HepG2 (cell line): ENCODE results near the gene PYGO2. TPM values are rescaled to one million over a fixed set of nuclear protein-coding genes. Genes with fewer than 3 reads are reported as not detected.

Experiments
- HCFC1 ChIP-seq: fragments of 150-350 bp; IDR thresholded peaks from 2 replicates; pipeline ENCODE4 v1.6.1; 2014; ENCODE audit warnings: low read depth, low read length
- KDM4B ChIP-seq: sonication (generic); formaldehyde crosslinking; IDR thresholded peaks from 2 replicates; pipeline ENCODE4 v1.4.0; 2020; ENCODE audit warnings: missing genetic modification reagents
- KLF15 ChIP-seq: sonication (generic); formaldehyde crosslinking; IDR thresholded peaks from 2 replicates; pipeline ENCODE4 v1.8.1; 2023; ENCODE audit warnings: borderline replicate concordance, mild to moderate bottlenecking, inconsistent platforms, missing genetic modification reagents, mixed read lengths
- MEF2D ChIP-seq: sonication (generic); formaldehyde crosslinking; IDR thresholded peaks from 2 replicates; pipeline ENCODE4 v1.5.1; 2020; ENCODE audit warnings: mild to moderate bottlenecking, missing genetic modification reagents
- PRPF4 ChIP-seq: fragments of 200-400 bp; formaldehyde crosslinking; IDR thresholded peaks from 2 replicates; pipeline ENCODE4 v1.6.1; 2016; ENCODE audit warnings: low read length, low read depth; ENCODE audit not compliant: poor library complexity, severe bottlenecking
- RELA ChIP-seq: sonication (generic); formaldehyde crosslinking; IDR thresholded peaks from 2 replicates; pipeline ENCODE4 v1.4.0; 2020; ENCODE audit warnings: missing genetic modification reagents
- ZNF205 ChIP-seq: IDR thresholded peaks from 2 replicates; pipeline ENCODE4 v1.6.1; 2018; ENCODE audit warnings: missing biosample characterization, missing genetic modification reagents
- ZNF230 ChIP-seq: sonication (generic); formaldehyde crosslinking; IDR thresholded peaks from 2 replicates; pipeline ENCODE4 v1.4.0; 2020; ENCODE audit warnings: mild to moderate bottlenecking, missing genetic modification reagents
- ZNF234 ChIP-seq: sonication (generic); formaldehyde crosslinking; conservative IDR thresholded peaks from 2 replicates; pipeline ENCODE4 v1.5.1; 2020; ENCODE audit warnings: mild to moderate bottlenecking, missing genetic modification reagents
- polyA plus RNA-seq, 8 experiments: library from polyadenylated mRNA; depleted of rRNA in 3 of 8; stranded (reverse) in 7 of 8; unstranded in 1 of 8; fragments of >200 nt; fragmentation: Illumina TruSeq in 4 of 8; extraction: Trizol in 4 of 8; gene quantifications; 2 replicates each; pipeline versions ENCODE4 v1.2.1 to v1.2.3, GENCODE V29; 2011 to 2016; ENCODE audit warnings: low read depth in 4 of 8, missing spikeins in 1 of 8, mixed read lengths in 1 of 8; ENCODE audit not compliant: insufficient read depth in 1 of 8
- total RNA-seq, 5 experiments: library from RNA; depleted of rRNA; stranded (reverse); fragments of >200 nt; fragmentation: Illumina TruSeq; extraction: Trizol; gene quantifications; 2 replicates each; pipeline ENCODE4 v1.2.3, GENCODE V29; 2016; ENCODE audit warnings: low read depth in 1 of 5
- TF ChIP-seq, protein P1 (sequence below): sonication (generic); formaldehyde crosslinking; IDR thresholded peaks from 2 replicates; pipeline ENCODE4 v1.5.0; 2020; ENCODE audit warnings: missing genetic modification reagents, mild to moderate bottlenecking, borderline replicate concordance
- TF ChIP-seq, protein P2 (sequence below): sonication (generic); formaldehyde crosslinking; IDR thresholded peaks from 2 replicates; pipeline ENCODE4 v1.4.0; 2020; ENCODE audit warnings: missing genetic modification reagents, borderline replicate concordance
- TF ChIP-seq, protein P3 (sequence below): sonication (generic); formaldehyde crosslinking; IDR thresholded peaks from 2 replicates; pipeline ENCODE4 v1.4.0; 2020; ENCODE audit warnings: missing genetic modification reagents
- TF ChIP-seq, protein P4 (sequence below), 2 experiments: sonication (generic) in 1 of 2; formaldehyde crosslinking in 1 of 2; IDR thresholded peaks; 2 replicates each; pipeline versions ENCODE4 v1.4.0 to v1.6.1; 2016 to 2020; ENCODE audit warnings: borderline replicate concordance in 1 of 2, low read depth in 1 of 2, mild to moderate bottlenecking in 1 of 2, missing genetic modification reagents in 1 of 2
- TF ChIP-seq, protein P5 (sequence below): sonication (generic); formaldehyde crosslinking; IDR thresholded peaks from 2 replicates; pipeline ENCODE4 v1.4.0; 2020; ENCODE audit warnings: missing genetic modification reagents, mild to moderate bottlenecking, borderline replicate concordance

The PYGO2 gene
- total and polyA plus RNA-seq, 2 of the 13 experiments (the other 11 are each of a cell fraction or from before 2014, with no cell fraction given): 20.3 to 21.8 TPM

DNA sequence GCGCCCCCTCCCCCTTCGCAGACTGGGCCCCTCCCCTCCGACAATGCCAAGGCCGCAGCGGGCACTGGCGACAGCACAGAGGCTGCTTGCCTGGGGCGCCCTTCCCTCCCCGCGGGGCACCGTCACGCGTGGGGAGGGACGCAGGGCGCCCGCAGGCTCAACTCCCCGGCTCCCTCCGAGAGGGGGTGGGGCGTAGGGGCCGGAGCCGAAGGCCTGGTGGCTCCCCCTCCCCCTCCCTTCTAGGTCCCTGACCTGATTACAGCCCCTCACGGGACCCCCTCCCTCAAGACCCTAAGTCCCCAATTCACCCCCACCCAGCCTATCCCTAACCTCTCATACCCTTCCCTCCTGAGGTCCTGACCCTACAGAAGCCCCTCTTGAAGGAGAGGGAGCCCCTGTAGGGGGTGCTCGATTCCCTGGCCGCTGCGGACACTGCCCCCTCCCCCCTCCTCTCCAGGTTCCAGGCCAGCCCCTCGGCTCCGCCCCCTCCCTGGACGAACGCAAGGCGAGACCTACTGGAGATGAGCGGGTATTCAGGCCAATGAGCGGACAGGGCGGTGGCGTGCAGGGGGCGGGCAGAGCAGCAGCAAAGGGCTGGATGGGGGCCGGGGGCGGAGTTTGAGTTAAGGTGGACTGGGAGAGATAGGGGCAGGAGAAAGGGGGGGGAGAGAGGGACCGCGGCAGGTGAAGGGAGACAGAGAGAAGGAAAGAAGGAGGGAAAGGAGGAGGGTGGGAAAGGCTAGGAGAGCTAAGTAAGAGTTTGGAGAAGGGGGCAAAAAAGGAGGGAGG, 40.3 kb upstream of the PYGO2 start (continued):
- TF ChIP-seq, protein P1, sequence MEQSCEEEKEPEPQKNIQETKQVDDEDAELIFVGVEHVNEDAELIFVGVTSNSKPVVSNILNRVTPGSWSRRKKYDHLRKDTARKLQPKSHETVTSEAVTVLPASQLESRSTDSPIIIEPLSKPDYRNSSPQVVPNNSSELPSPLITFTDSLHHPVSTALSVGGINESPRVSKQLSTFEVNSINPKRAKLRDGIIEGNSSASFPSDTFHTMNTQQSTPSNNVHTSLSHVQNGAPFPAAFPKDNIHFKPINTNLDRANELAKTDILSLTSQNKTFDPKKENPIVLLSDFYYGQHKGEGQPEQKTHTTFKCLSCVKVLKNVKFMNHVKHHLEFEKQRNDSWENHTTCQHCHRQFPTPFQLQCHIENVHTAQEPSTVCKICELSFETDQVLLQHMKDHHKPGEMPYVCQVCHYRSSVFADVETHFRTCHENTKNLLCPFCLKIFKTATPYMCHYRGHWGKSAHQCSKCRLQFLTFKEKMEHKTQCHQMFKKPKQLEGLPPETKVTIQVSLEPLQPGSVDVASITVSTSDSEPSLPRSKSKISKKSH (CRISPR knock-in tag): no peak
- TF ChIP-seq KDM4B: no peak
- TF ChIP-seq, protein P2, sequence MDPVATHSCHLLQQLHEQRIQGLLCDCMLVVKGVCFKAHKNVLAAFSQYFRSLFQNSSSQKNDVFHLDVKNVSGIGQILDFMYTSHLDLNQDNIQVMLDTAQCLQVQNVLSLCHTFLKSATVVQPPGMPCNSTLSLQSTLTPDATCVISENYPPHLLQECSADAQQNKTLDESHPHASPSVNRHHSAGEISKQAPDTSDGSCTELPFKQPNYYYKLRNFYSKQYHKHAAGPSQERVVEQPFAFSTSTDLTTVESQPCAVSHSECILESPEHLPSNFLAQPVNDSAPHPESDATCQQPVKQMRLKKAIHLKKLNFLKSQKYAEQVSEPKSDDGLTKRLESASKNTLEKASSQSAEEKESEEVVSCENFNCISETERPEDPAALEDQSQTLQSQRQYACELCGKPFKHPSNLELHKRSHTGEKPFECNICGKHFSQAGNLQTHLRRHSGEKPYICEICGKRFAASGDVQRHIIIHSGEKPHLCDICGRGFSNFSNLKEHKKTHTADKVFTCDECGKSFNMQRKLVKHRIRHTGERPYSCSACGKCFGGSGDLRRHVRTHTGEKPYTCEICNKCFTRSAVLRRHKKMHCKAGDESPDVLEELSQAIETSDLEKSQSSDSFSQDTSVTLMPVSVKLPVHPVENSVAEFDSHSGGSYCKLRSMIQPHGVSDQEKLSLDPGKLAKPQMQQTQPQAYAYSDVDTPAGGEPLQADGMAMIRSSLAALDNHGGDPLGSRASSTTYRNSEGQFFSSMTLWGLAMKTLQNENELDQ (CRISPR knock-in tag): no peak
- TF ChIP-seq KLF15 (CRISPR knock-in tag): no peak
- no peak for TF ChIP-seq ZNF205 (CRISPR knock-in tag)
- TF ChIP-seq HCFC1: no peak; the same call in 1 of the 2 replicates
- TF ChIP-seq, protein P3, sequence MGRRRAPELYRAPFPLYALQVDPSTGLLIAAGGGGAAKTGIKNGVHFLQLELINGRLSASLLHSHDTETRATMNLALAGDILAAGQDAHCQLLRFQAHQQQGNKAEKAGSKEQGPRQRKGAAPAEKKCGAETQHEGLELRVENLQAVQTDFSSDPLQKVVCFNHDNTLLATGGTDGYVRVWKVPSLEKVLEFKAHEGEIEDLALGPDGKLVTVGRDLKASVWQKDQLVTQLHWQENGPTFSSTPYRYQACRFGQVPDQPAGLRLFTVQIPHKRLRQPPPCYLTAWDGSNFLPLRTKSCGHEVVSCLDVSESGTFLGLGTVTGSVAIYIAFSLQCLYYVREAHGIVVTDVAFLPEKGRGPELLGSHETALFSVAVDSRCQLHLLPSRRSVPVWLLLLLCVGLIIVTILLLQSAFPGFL (CRISPR knock-in tag): no peak
- TF ChIP-seq, protein P4, sequence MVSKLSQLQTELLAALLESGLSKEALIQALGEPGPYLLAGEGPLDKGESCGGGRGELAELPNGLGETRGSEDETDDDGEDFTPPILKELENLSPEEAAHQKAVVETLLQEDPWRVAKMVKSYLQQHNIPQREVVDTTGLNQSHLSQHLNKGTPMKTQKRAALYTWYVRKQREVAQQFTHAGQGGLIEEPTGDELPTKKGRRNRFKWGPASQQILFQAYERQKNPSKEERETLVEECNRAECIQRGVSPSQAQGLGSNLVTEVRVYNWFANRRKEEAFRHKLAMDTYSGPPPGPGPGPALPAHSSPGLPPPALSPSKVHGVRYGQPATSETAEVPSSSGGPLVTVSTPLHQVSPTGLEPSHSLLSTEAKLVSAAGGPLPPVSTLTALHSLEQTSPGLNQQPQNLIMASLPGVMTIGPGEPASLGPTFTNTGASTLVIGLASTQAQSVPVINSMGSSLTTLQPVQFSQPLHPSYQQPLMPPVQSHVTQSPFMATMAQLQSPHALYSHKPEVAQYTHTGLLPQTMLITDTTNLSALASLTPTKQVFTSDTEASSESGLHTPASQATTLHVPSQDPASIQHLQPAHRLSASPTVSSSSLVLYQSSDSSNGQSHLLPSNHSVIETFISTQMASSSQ (IDR thresholded peaks at IDR 0.05; ENCODE audit: low read depth): peak; percentile 19; the same call in 1 of the 2 replicates
- TF ChIP-seq, protein P4 (CRISPR knock-in tag; IDR thresholded peaks at IDR 0.05; ENCODE audit: borderline replicate concordance): no peak
- TF ChIP-seq RELA (CRISPR knock-in tag): no peak
- TF ChIP-seq, protein P5, sequence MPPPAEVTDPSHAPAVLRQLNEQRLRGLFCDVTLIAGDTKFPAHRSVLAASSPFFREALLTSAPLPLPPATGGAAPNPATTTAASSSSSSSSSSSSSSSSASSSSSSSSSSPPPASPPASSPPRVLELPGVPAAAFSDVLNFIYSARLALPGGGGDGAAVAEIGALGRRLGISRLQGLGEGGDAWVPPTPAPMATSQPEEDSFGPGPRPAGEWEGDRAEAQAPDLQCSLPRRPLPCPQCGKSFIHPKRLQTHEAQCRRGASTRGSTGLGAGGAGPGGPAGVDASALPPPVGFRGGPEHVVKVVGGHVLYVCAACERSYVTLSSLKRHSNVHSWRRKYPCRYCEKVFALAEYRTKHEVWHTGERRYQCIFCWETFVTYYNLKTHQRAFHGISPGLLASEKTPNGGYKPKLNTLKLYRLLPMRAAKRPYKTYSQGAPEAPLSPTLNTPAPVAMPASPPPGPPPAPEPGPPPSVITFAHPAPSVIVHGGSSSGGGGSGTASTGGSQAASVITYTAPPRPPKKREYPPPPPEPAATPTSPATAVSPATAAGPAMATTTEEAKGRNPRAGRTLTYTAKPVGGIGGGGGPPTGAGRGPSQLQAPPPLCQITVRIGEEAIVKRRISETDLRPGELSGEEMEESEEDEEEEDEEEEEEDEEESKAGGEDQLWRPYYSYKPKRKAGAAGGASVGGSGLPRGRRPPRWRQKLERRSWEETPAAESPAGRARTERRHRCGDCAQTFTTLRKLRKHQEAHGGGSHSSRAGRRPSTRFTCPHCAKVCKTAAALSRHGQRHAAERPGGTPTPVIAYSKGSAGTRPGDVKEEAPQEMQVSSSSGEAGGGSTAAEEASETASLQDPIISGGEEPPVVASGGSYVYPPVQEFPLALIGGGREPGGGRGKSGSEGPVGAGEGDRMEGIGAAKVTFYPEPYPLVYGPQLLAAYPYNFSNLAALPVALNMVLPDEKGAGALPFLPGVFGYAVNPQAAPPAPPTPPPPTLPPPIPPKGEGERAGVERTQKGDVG (CRISPR knock-in tag): no peak
- no peak for TF ChIP-seq PRPF4
- TF ChIP-seq MEF2D (CRISPR knock-in tag): no peak
- no peak for TF ChIP-seq ZNF234 (CRISPR knock-in tag)
- TF ChIP-seq ZNF230 (CRISPR knock-in tag): no peak
